GM21447 (cell line): ENCODE data around the gene PLEKHO2.
A peak's percentile ranks its signal among the peaks of the same experiment; 100 is the strongest.

Experiments
- ATAC-seq: cut with Tn5 transposase; IDR thresholded peaks from one replicate; pipeline ENCODE4 v1.9.1; 2021; ENCODE audit not compliant: unreplicated experiment

PLEKHO2 gene

DNA sequence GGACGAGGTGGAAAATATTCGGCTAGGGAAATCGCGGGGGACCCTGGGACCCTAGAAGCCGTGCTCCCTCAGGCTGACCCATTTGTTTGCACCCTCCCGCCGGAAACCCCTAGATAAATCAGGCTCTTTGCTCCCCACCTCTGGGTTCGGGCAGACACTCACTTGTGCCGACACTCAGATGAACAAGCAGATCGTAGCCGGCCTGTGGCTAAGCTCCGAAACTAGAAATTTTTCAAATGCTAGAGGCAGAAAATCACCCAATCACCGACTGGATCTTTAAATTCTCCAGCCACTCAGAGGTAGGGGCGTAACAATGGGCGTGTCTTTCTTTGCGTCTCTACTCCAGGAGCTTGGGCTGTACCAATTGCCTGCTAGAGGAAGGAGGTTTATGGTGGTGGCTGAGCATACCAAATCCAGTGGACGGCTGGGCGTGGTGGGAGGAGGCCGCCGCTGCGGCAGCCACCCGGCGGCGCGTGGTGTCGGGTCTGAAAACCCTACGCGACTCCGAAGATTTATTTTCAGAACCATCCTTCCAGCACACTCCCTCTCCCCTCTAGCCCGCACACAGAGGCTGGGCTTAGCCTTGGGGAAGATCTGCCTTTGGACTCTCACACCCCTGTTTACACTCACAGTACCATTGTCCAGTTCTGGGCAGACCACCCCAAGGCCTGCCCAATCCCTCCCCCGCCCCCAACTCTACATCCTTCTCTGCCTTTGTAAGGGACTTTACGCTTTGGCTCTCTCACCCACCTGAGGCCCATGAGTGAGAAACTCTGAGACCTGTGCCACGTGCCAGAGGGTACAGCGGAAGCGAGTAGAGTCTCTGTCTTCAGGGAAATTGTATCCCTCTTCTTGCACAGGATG lies 16.1 kb upstream of the PLEKHO2 start, which contains the start of gene PIF1:
PIF1 (minus strand) TSS at position 217 of the 864 bp plus-strand sequence. CDS start 1,312 bp downstream, outside the sequence.
- ATAC-seq: peak; percentile 88

DNA sequence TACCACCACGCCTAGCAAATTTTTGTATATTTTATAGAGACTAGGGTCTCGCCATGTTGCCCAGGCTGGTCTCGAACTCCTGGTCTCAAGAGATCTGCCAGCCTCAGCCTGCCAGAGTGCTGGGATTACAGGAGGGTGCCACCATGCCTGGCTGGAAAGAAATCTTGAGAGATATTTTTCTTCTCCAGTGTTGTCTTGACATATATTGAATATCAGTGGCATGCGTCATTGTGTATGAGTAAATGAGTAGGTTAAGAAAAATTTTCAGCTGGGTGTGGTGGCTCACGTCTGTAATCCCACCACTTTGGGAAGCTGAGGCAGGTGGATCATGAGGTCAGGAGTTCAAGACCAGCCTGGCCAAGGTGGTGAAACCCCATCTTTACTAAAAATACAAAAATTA lies 12.7 kb upstream of the PLEKHO2 start:
- no peak for ATAC-seq

GRCh38 chr15:64833690-64834089 lies 8.0 kb upstream of the PLEKHO2 start:
- no peak for ATAC-seq

DNA sequence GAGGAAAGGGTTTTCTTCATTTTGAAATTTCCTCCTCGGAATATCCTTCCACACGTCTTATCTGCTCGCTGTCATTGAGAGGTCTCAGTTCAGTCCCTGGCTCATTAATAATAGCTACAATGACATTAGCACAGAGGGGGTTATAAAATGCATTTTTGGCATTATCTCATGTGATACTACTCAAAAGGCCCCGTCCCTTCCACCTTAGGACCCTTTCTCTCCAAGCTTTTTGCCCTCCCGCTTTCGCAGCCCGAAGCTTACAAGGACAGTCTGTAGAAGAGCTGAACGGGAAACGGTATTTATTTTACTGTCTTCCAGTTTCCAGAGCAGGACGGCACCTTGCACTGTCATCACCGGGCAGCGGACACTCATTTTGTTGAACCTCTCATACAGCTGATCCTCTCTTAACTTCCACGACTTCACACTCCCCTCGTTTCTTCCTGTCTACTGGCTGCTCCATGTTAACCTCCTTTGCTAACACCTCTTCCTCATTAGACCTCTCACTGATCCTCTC lies 5.6 kb upstream of the PLEKHO2 start:
- no peak for ATAC-seq

DNA sequence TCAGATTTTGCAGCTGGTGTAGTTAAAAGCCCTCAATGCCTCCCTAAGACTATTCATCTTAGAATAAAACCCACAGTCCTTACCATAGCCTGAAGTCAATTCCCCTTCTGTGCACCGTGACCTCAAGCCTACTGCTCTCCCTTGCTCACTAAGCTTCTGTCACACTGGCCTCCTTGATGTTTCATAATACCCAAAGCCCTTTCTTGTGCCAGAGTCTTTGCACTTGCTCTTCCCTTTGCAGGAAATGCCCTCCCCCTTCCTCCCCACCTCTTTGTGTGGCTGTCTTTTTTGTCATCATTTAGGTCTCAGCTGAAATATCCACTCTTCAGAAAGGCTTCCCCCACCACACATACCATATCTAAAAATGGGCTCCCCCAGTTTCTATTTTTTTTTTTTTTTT lies 4.2 kb upstream of the PLEKHO2 start:
- no peak for ATAC-seq

GRCh38 chr15:64841060-64841343 lies 713 bp upstream of the PLEKHO2 start:
- ATAC-seq: no peak

DNA sequence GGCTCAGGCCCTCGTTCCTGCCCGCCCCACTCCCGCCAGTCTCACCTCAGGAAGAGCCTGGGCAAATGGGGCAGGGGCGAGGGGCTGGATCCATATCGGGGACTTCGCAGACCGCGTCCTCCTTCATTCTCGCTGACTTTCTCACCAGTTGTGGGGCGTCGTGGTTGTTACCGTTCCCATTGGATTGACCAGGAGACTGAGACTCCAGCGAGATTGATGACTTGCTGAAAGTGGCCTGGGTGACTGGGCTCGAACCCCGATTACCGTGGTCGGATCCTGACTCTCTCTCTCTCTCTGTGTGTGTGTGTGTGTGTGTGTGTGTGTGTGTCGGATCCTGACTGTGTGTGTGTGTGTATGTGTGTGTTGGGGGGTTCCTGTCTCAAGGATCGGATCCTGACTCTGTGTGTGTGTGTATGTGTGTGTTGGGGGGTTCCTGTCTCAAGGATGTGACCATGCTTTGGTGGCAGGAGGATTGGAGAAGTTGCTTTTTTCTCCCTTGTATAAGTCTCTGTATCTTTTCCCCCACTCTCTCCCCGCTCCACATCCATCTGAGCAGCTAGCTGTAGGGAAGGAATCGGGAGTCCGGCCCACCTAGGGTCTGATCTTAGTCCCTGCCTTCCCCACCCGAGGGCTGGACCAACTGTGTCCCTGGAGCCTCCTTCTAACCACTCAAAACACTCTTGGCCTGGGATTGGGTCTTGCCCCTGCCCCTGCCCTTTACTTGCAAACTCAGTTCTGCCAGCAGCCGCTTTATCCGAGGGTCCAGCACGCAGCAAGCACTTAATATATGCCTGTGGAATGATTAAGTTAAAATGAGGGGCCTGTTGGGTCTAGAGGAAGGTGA lies 603 bp downstream of the PLEKHO2 start:
- no peak for ATAC-seq

DNA sequence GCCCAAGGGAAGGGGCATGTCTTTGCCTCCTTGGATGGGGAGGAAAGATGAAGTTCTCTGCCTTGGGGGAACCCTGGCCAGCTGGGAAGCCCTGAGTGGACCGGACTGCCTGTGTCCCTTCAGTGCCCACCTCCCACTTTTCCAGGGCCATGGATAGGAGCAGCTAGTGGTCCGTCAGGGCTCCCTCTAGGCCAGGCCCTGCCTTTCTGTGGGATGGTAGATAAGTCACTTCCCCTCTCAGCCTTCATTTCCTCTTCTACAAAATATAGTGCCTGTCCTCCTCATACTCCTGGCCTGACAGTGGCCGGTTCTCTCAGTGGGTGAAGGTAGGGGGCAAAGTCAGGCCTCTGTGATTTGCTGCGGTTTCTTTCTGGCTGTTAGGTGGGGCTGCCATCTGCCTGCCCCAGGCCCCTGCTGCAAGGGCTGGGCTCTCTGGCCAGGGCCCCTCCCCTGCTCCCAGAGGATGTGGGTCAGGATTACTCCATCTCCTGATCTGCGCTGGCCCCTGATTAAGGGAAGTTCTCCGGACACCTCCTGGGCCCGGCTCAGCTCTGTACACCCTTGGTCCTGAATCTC lies 1.4 kb downstream of the PLEKHO2 start:
- ATAC-seq: no peak

GRCh38 chr15:64843991-64844390 lies 2.3 kb downstream of the PLEKHO2 start:
- ATAC-seq: no peak

DNA sequence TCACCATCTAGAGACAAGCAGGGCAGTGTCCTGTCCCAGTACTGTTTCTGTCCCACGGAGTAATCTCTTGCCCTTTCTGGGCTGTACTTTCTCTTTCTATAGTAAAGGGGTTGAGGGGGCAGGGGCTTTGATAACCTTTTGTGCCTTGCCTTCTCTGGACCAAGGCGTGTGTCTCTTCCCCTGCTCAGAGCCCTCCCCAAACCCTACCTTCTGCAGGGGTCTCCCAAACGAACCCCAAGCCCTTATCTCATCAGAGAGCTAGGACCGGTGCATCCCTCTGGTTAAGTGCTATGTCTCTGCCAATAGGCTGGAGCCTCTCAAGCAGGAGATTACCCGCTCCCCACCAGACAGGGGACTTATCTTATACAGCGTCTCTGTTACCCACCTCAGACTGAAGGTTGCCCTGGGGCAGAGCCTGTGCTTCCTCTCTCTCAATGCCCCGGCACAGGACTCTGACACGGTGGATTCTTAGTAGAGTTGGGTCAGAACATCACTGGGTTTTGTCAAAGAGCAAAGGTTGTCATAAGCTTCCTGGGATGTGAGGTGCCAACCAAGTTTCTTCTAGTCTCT lies 2.9 kb downstream of the PLEKHO2 start:
- ATAC-seq: no peak

GRCh38 chr15:64845183-64845611 lies 3.5 kb downstream of the PLEKHO2 start:
- ATAC-seq: no peak

DNA sequence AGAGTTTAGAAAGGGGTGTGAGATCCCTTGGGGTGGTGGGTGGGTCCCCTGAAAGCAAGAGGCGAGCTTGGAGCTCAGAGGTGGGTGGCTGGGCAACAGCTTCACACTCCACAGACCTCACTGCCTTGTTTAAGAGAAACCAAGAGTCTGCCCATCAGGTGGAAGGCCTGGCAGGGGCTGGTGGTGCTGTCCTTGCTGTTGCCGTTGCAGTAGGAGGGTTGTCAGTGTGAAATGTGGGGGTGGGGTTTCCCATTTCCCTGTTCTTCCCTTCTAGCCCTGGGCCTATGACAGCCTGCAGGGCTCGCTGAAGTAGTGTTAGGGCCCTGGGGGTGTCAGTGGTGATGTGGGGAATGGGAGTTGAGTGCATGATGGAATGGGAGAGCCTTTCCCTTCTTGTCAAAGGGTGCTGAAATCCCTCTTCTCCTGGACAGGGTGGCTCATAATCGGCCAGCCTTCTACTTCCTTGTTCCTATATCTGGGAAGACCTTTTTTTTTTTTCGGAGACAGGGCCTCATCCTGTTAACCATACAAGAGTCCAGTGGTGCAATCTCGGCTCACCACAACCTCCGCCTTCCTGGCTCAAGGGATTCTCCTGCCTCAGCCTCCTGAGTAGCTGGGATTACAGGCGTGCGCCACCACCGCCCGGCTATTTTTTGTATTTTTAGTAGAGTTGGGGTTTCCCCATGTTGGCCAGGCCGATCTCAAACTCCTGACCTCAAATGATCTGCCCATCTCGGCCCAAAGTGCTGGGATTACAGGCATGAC lies 4.3 kb downstream of the PLEKHO2 start:
- ATAC-seq: no peak

GRCh38 chr15:64847016-64847415 lies 5.3 kb downstream of the PLEKHO2 start:
- no peak for ATAC-seq

- no peak for ATAC-seq
Observed at GRCh38 chr15:64847448-64847847, 5.7 kb downstream of the PLEKHO2 start.

DNA sequence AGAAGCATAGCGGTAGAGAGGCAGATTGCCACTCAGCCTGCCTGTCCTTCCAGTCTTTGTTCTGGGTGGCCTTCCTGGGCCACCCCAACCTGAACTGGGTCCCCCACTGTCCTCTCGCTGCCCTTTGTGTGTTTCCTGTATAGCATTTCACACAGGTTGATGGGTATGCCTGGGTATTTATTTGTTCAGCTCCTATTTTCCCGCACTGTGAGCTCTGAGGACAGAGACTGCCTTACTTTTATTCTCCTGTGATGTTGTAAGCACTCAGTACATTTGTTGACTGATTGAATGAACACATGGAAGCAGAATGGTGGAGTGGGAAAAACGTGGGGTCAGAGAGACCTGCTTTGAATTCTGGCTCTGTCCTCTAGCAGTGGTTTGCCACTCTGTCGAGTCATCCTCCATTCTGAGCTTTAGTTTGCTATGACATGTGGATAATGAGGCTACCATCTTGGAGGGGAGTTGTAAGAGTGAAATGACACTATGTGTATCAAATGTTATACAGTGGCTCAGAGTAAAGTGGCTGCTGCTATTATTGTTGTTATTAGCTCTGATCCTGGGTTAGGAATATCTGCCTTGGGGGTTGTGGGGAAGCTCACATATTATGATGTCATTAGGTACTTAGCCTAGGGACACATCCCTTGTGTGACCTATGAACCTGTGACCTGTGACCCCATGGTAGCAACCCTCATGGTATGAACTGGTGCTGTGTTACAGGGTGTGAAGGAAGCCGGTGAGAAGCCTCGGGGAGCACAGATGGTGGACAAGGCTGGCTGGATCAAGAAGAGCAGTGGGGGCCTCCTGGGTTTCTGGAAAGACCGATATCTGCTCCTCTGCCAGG lies 6.4 kb downstream of the PLEKHO2 start:
- no peak for ATAC-seq

GRCh38 chr15:64850778-64851502 lies 9.2 kb downstream of the PLEKHO2 start:
- ATAC-seq: no peak

DNA sequence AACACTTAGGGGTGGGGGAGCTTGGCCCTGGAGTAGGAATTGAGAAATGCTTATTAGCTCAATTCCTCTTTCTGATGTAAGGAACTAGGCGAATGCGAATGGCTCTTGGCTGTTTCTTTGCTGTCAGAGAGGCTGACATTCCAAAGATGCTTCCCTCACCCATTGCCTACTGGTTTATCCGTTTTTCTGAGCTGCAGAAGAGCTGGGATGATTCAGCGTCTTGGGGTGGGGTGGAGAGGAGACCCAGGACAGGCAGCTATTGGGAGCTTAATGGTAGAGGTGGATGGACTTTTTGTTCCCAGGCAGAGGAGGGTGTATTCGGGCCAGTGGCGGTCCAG lies 9.8 kb downstream of the PLEKHO2 start:
- ATAC-seq: no peak

DNA sequence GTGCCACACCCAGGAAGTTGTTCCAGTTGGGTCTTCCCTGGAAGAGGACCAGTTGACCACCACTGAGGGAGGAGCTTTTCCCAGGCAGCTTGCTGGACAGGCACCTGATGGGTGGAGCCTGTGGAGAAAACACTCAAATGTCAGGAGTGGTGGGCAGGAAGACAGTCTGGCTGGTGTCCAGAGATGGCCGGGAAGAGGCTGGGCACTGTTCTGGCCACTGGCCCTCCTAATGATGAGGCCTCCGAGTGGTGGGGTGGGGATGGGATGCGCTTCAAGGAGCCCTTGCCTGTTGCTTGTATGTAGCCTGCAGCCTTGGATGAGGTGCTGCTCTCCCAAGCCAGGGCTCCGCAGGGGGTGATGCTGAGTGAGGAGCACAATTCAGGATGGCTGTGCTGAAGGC lies 12.3 kb downstream of the PLEKHO2 start:
- ATAC-seq: no peak

- no peak for ATAC-seq
Observed at GRCh38 chr15:64854526-64854925, 12.8 kb downstream of the PLEKHO2 start.
